Thoracic aorta (tissue), 2 donors: ENCODE results near the gene KIF26B. TPM values are rescaled to one million over a fixed set of nuclear protein-coding genes. Genes with fewer than 3 reads are reported as not detected.

Source experiments
- ATAC-seq: fragments of 150-250 bp; one replicate; pipeline ENCODE4 v1.8.0; 2017; ENCODE audit warnings: low read depth; ENCODE audit not compliant: insufficient number of reproducible peaks, low FRiP score
- DNase-seq: peaks from one replicate; pipeline ENCODE4 v3.0.0-alpha.2; 2020; ENCODE audit warnings: low spot score
- H3K27ac ChIP-seq, 2 donors: fragments of 200-600 bp; sonication (generic); 1 replicate in 1 of 2; 2 replicates in 1 of 2; pipeline ENCODE4 v1.5.1; 2016; ENCODE audit warnings: mild to moderate bottlenecking in 2 of 2, moderate library complexity in 2 of 2
- H3K27me3 ChIP-seq: fragments of 200-600 bp; sonication (generic); replicated peaks from 2 replicates; pipeline ENCODE4 v1.6.0; 2016; ENCODE audit warnings: mild to moderate bottlenecking; ENCODE audit not compliant: insufficient read depth
- H3K36me3 ChIP-seq: fragments of 200-600 bp; sonication (generic); one replicate; pipeline ENCODE4 v1.5.1; 2016
- H3K4me1 ChIP-seq, 2 donors: fragments of 200-600 bp; sonication (generic); 1 replicate in 1 of 2; 2 replicates in 1 of 2; pipeline versions ENCODE4 v1.5.1 to v1.6.0; 2016; ENCODE audit warnings: low read depth in 2 of 2, mild to moderate bottlenecking in 1 of 2; ENCODE audit not compliant: control insufficient read depth in 1 of 2
- H3K4me3 ChIP-seq: fragments of 200-600 bp; sonication (generic); 2 replicates; pipeline ENCODE4 v1.5.1; 2016; ENCODE audit warnings: mild to moderate bottlenecking
- H3K9me3 ChIP-seq: fragments of 200-600 bp; sonication (generic); 2 replicates; pipeline ENCODE4 v1.5.1; 2016
- total RNA-seq, 2 donors: library from RNA; depleted of rRNA; stranded (reverse); fragments of >200 nt; gene quantifications; one replicate each; pipeline versions ENCODE4 v1.1.0 to v1.2.3, GENCODE V29; 2016
- TF ChIP-seq, protein P1 (sequence below): fragments of 200-600 bp; sonication (generic); IDR thresholded peaks from one replicate; pipeline ENCODE4 v1.5.1; 2019; ENCODE audit warnings: antibody characterized with exemption

The KIF26B gene
- total RNA-seq, 2 donors from 2014 or later: 0.14 to 0.41 TPM

DNA sequence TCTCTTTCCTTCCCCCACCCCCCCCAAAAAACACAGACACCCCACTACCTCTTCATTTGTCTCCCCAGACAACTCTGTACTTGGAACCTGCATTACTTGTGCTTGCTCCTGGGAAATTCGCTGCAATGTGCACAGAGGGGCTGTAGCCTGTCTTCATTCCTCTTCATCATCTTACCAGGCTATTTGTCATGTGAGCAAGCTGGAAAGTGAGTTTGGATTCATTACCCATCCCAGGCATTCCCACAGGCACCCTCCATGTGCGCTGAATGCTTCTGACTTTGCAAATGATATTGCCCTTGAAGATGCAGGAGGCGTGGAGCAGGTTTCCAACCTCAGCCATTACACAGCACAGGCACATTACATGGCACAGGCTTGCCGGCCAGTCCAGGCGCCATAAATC lies 494.9 kb downstream of the KIF26B start:
- no peaks in the 10 kb centered on the region for H3K36me3 ChIP-seq
- no peak for ATAC-seq
- TF ChIP-seq, protein P1, sequence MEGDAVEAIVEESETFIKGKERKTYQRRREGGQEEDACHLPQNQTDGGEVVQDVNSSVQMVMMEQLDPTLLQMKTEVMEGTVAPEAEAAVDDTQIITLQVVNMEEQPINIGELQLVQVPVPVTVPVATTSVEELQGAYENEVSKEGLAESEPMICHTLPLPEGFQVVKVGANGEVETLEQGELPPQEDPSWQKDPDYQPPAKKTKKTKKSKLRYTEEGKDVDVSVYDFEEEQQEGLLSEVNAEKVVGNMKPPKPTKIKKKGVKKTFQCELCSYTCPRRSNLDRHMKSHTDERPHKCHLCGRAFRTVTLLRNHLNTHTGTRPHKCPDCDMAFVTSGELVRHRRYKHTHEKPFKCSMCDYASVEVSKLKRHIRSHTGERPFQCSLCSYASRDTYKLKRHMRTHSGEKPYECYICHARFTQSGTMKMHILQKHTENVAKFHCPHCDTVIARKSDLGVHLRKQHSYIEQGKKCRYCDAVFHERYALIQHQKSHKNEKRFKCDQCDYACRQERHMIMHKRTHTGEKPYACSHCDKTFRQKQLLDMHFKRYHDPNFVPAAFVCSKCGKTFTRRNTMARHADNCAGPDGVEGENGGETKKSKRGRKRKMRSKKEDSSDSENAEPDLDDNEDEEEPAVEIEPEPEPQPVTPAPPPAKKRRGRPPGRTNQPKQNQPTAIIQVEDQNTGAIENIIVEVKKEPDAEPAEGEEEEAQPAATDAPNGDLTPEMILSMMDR: no peak
- no peaks in the 10 kb centered on the region for H3K9me3 ChIP-seq
- H3K27me3 ChIP-seq: no peaks in the 10 kb centered on the region
- H3K4me1 ChIP-seq: no peaks in the 10 kb centered on the region
- no peak overlapping the region for H3K27ac ChIP-seq
- no peak for DNase-seq
- no peak overlapping the region for H3K4me3 ChIP-seq

DNA sequence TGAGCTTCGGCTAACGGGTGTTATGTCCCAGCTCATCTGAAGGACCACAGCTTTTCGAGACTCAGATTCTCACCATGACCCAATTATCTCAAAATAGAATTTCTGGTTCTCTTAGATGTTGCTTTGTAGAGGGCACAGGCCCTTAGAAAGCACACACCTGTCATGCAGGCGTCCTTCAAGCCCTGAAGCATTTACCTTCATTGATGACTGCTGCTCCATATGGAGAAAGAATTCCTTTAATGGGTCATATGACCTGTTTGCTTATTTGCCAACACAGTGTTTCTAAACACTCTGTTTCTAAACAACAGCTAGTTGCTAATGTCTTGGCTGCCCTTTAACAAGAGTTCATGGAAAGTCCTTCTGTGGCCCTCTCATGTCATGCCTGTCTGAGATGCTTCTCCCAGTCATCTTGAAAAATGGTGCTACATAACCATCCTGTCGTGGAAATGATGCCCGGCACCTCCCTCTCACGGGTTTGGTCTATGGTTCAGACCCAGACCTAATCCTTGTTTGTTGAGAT lies 495.7 kb downstream of the KIF26B start:
- no peak for ATAC-seq
- no peak overlapping the region for H3K27ac ChIP-seq
- H3K36me3 ChIP-seq: no peaks in the 10 kb centered on the region
- no peak for DNase-seq
- no peaks in the 10 kb centered on the region for H3K4me1 ChIP-seq
- no peaks in the 10 kb centered on the region for H3K9me3 ChIP-seq
- H3K27me3 ChIP-seq: no peaks in the 10 kb centered on the region
- no peak overlapping the region for H3K4me3 ChIP-seq
- TF ChIP-seq, protein P1: no peak

DNA sequence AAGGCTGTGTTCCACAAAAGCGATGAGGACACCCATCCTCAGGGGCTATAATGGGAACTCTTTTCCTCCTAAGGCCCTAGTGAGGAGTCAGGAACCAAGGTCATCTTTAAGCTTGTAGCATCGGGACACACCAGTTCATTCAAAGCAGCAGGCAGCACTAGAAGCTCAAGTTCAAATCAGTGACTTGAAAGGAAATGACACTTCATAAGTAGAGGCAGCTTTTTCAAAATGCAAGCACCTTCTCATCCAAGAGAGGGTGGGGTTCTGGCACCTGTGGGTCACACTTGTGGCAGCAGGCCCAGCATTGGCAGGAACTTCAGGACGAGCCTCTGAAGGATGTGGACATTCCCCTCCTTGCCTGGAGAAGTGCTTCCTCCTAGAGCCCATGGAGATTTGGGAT lies 496.3 kb downstream of the KIF26B start:
- no peak for ATAC-seq
- TF ChIP-seq, protein P1: no peak

DNA sequence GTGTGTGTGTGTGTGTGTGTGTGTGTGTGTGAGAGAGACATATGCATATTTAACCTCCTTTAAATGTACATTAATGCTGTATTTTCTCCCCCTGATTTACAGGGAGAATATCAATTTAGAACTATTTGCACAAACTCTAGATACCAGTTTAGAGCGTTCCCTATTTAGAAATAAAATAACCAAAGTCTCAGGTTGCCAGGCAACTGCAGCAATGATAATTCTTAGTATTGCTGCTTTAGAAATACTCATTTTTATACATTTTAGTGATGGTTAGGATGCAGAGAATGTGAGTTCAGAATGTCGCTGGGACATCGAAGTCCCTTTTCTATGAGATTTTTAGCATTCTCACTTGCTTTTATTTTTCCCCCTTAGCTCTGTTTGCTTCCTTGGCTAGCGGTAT lies 497.3 kb downstream of the KIF26B start:
- Histone ChIP-seq H3K4me3 (no peak overlapping the region), H3K9me3 (no peaks in the 10 kb centered on the region), H3K36me3 (no peaks in the 10 kb centered on the region), H3K4me1 (no peaks in the 10 kb centered on the region), H3K27ac (no peak overlapping the region), H3K27me3 (no peaks in the 10 kb centered on the region)
- ATAC-seq (no peak), DNase-seq (no peak)
- TF ChIP-seq, protein P1: no peak

More for the DNA sequence above, 496.3 kb downstream of the KIF26B start:
- H3K4me3 ChIP-seq: no peak overlapping the region
- DNase-seq: no peak
- H3K36me3 ChIP-seq: no peaks in the 10 kb centered on the region
- H3K9me3 ChIP-seq: no peaks in the 10 kb centered on the region
- no peak overlapping the region for H3K27ac ChIP-seq
- H3K27me3 ChIP-seq: no peaks in the 10 kb centered on the region
- no peaks in the 10 kb centered on the region for H3K4me1 ChIP-seq

DNA sequence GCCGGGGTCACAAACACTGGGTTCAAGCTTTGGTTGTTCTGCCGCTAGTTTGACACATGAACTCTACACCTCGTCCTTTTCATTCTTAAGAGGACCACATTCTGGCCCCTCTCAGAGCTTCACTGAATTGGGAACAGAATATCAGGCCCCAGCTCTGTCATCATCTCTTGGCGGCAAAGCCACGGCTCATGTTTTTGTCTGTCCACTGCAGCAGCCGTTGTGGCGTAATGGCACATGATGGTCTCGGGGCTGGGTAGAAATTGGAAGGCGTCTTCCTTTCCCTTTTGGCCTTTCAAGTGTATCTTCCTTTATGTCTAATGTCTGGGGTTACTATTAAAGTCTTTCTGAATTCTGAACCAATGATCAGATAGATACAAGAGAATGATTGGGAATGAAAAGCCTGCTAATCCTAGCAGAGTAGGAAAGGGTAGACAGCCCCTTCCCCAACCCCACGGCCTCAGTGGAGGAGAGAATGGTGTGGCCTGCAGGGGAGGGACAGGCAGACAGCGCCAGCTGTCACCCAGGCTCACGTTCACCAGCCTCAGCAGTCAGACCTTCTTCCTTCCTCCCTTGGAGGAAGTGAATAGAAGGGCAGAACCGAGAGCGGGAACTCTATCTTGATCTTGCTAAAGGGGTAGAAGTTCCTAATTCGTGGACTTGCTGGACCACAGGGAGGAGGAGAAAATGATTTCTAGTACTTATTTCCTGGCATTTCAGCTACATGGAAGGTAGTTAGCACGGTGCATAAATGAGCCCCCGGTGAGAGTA lies 498.1 kb downstream of the KIF26B start:
- H3K27ac ChIP-seq: no peak overlapping the region
- H3K36me3 ChIP-seq: no peaks in the 10 kb centered on the region
- no peaks in the 10 kb centered on the region for H3K4me1 ChIP-seq
- H3K9me3 ChIP-seq: no peaks in the 10 kb centered on the region
- ATAC-seq (no peak), DNase-seq (no peak)
- no peak overlapping the region for H3K4me3 ChIP-seq
- no peaks in the 10 kb centered on the region for H3K27me3 ChIP-seq
- TF ChIP-seq, protein P1: no peak
